ENCODE results near the gene ERMAP. TPM values are rescaled to one million over a fixed set of nuclear protein-coding genes. Genes with fewer than 3 reads are reported as not detected.

The ERMAP gene
- total and polyA plus RNA-seq, 10 of the 15 experiments (the other 5 are each of a cell fraction or from before 2014, with no cell fraction given): 1.4 to 6.8 (median 4.1) TPM

DNA sequence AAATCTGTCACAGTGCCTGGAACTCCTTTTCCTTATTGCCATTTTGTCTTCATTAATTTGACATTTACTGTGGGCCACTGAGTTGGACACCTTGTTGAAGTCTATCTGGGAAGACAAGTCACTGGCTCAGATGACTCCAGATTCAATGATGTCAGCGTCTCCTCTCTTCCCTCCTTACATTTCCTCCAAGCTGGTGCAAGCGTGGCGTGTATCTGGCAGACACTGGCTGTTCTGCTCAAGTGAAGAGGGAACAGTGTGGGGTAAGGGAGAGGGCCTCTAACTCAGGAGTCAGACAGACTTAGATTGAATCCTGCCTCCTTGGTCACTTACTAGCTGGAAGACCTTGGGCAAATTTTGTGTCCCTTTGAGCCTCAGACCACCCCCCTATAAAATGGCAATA is 20.8 kb downstream of the ERMAP start:
- 67% methylated on average over 3 of the region's 3 CpGs for WGBS (ENCODE audit: insufficient coverage, insufficient replicate concordance, low lambda C conversion rate, missing lambda C conversion rate)
- CTCF ChIA-PET: interaction anchor here (0.9 to 2.8 kb wide), 4 partner anchors 9 to 85 kb away, joined by 4 to 11 read pairs (median 5); partner anchors contain the start of gene ZNF691
- intact Hi-C loops (cut with micrococcal nuclease; ENCODE audit: unreplicated experiment): no loop called here

More for the DNA sequence above, 20.8 kb downstream of the ERMAP start:
- no peaks in the 10 kb centered on the region for H3K36me3 ChIP-seq (ENCODE audit: control insufficient read depth in 2 of 2, insufficient read depth in 2 of 2, low read length in 1 of 2)
- no peaks in the 10 kb centered on the region for H3K27me3 ChIP-seq (replicated peaks in 1 of 2; ENCODE audit: control insufficient read depth in 2 of 2, insufficient read depth in 2 of 2, low read length in 1 of 2)
- H3K4me2 ChIP-seq (ENCODE audit: control insufficient read depth, insufficient read depth): no peak overlapping the region; the same call in 1 of the 2 replicates
- H4K20me1 ChIP-seq (ENCODE audit: control insufficient read depth, insufficient read depth): no peaks in the 10 kb centered on the region
- in situ Hi-C loops (cut with MboI): no loop called here
- POLR2A ChIA-PET: interaction anchor here (0.9 to 1.1 kb wide), 3 partner anchors 8 to 71 kb away, joined by 3 to 5 read pairs (median 4); partner anchors contain the start of genes C1orf50, P3H1 and ZNF691
- H3K9ac ChIP-seq (ENCODE audit: control insufficient read depth, insufficient read depth, low read length): no peak overlapping the region
- H3K79me2 ChIP-seq (ENCODE audit: control insufficient read depth, insufficient read depth, low read length): no peaks in the 10 kb centered on the region
- no peak for FAIRE-seq
- no peak overlapping the region for H3K4me3 ChIP-seq
- RAD21 ChIA-PET (ENCODE audit: unreplicated experiment): interaction anchor here (0.7 to 1.5 kb wide), 3 partner anchors 10 to 236 kb away, joined by 3 to 5 read pairs (median 4); partner anchors contain the start of gene SVBP
- TF ChIP-seq HDGF (IDR thresholded peaks at IDR 0.05): no peak
- TF ChIP-seq CHD2 (IDR thresholded peaks at IDR 0.05; ENCODE audit: borderline replicate concordance, low read depth, low read length): no peak
- TF ChIP-seq CBX3 (IDR thresholded peaks at IDR 0.05; ENCODE audit: borderline replicate concordance, low read depth): no peak
- TF ChIP-seq ZNF687 (IDR thresholded peaks at IDR 0.05): no peak
- no peak for TF ChIP-seq ZNF207 (IDR thresholded peaks at IDR 0.05; ENCODE audit: borderline replicate concordance)
- no peak for TF ChIP-seq WRNIP1 (IDR thresholded peaks at IDR 0.05; ENCODE audit: borderline replicate concordance, low read depth, low read length)
- TF ChIP-seq CBX5 (IDR thresholded peaks at IDR 0.05; ENCODE audit: low read depth): no peak
- no peak for TF ChIP-seq KAT2A (conservative IDR thresholded peaks at IDR 0.05; ENCODE audit: control insufficient read depth, low read depth, low read length)
- SMC1A ChIA-PET (ENCODE audit: uncharacterized antibody, unreplicated experiment): interaction anchor here (1.1 to 1.7 kb wide), 4 partner anchors 10 to 25 kb away, joined by 3 to 25 read pairs (median 4); partner anchors contain the start of gene ZNF691
- peaks cover 12% of the 10 kb centered on the region for H3K4me1 ChIP-seq (ENCODE audit: control insufficient read depth, insufficient read depth, low read length)
- no peaks in the 10 kb centered on the region for H3K9me3 ChIP-seq (replicated peaks; ENCODE audit: control insufficient read depth, insufficient read depth, low read length)
- H3K27ac ChIP-seq (ENCODE audit: control insufficient read depth, insufficient read depth): no peak overlapping the region
- H2AFZ ChIP-seq (ENCODE audit: control insufficient read depth, low read depth, low read length): no peak overlapping the region
- no TSS peak for BruUV-seq (replicated peaks)
- ATAC-seq: no peak
- no peak for DNase-seq (ENCODE audit: low read depth, low spot score)
